Panc1 (cell line): ENCODE data around the gene BNIP3. TPM values are rescaled to one million over a fixed set of nuclear protein-coding genes. Genes with fewer than 3 reads are reported as not detected.
A peak's percentile ranks its signal among the peaks of the same experiment; 100 is the strongest.

Experiments
- ATAC-seq: fragments of 200-7000 bp; cut with Tn5 transposase; 2 replicates; pipeline ENCODE4 v1.9.1; 2020; ENCODE audit warnings: mild to moderate bottlenecking, moderate library complexity
- BruUV-seq: library from RNA; stranded (reverse); fragments of 400-500 nt; replicated peaks from 2 replicates; lab custom pipeline; 2021; lab: Mats Ljungman, UMichigan
- CTCF ChIA-PET: fragments of 300-600 bp; sonication (Branson Sonifier 250); formaldehyde crosslinking; loops from one replicate; lab custom pipeline; 2022; ENCODE audit warnings: antibody characterized with exemption; lab: Charles Lee
- POLR2A ChIA-PET: fragments of 300-600 bp; sonication (Branson Sonifier 250); formaldehyde crosslinking; loops from one replicate; lab custom pipeline; 2022; ENCODE audit warnings: antibody characterized with exemption; lab: Charles Lee
- DNase-seq: peaks from one replicate; pipeline ENCODE4 v3.0.0-alpha.2; 2010; ENCODE audit warnings: low read depth, low spot score
- H3K27ac ChIP-seq: 2 replicates; pipeline ENCODE4 v1.5.1; 2011; ENCODE audit warnings: mild to moderate bottlenecking, low read length, inconsistent platforms
- H3K27me3 ChIP-seq: fragments of 200-500 bp; sonication (Bioruptor generic); 2 replicates; pipeline ENCODE4 v1.6.0; 2014; ENCODE audit warnings: low read length, inconsistent platforms; ENCODE audit not compliant: control insufficient read depth, insufficient read depth
- H3K36me3 ChIP-seq: fragments of 200-500 bp; sonication (Bioruptor generic); 2 replicates; pipeline ENCODE4 v1.5.1; 2014; ENCODE audit warnings: inconsistent platforms, mild to moderate bottlenecking, low read length, moderate library complexity; ENCODE audit not compliant: control insufficient read depth, insufficient read depth
- H3K4me1 ChIP-seq: 2 replicates; pipeline ENCODE4 v1.5.1; 2011; ENCODE audit warnings: inconsistent platforms, mild to moderate bottlenecking, low read length, moderate library complexity; ENCODE audit not compliant: control insufficient read depth, insufficient read depth
- H3K4me3 ChIP-seq, 2 experiments: 2 replicates each; pipeline ENCODE4 v1.5.1; 2011 to 2012; ENCODE audit warnings: low read depth in 2 of 2, low read length in 2 of 2, mild to moderate bottlenecking in 2 of 2, inconsistent platforms in 1 of 2, moderate library complexity in 1 of 2
- H3K9me3 ChIP-seq: fragments of 200-500 bp; sonication (Bioruptor generic); 2 replicates; pipeline ENCODE4 v1.5.1; 2014; ENCODE audit warnings: low read depth, mild to moderate bottlenecking, inconsistent platforms, low read length, moderate library complexity; ENCODE audit not compliant: control insufficient read depth, insufficient read depth
- CTCF ChIP-seq: fragments of 450-650 bp; IDR thresholded peaks from 2 replicates; pipeline ENCODE4 v1.5.1; 2017; ENCODE audit warnings: mild to moderate bottlenecking
- POLR2AphosphoS5 ChIP-seq: IDR thresholded peaks from 2 replicates; pipeline ENCODE4 v1.6.1; 2012; ENCODE audit warnings: mild to moderate bottlenecking, low read depth, low read length, moderate library complexity
- SIN3A ChIP-seq: IDR thresholded peaks from 2 replicates; pipeline ENCODE4 v1.6.1; 2012; ENCODE audit warnings: low read depth, mild to moderate bottlenecking, low read length, moderate library complexity, borderline replicate concordance; ENCODE audit not compliant: insufficient read depth
- TCF7L2 ChIP-seq: IDR thresholded peaks from 2 replicates; pipeline ENCODE4 v1.6.1; 2011; ENCODE audit warnings: mild to moderate bottlenecking, low read depth, low read length, inconsistent platforms
- in situ Hi-C: cut with HindIII; loops from 2 replicates; pipeline ENCODE4 v1.10.0; 2016; ENCODE audit warnings: low sequenced_read_pairs, low pct_unique_long_range_greater_than_20kb
- intact Hi-C: fragments of 100-400 bp; cut with micrococcal nuclease; formaldehyde crosslinking; loops from one replicate; pipeline ENCODE4 v1.10.0; 2022; ENCODE audit not compliant: unreplicated experiment
- total RNA-seq: library from RNA; stranded (reverse); gene quantifications from one replicate; pipeline ENCODE4 v1.2.1, GENCODE V29; 2021; ENCODE audit not compliant: unreplicated experiment
- TF ChIP-seq, protein P1 (sequence below), 2 experiments: IDR thresholded peaks; 2 replicates each; pipeline ENCODE4 v1.6.1; 2011 to 2012; ENCODE audit warnings: low read depth in 2 of 2, control low read depth in 1 of 2, low read length in 1 of 2, mild to moderate bottlenecking in 1 of 2, moderate library complexity in 1 of 2; ENCODE audit not compliant: insufficient read depth in 1 of 2

The BNIP3 gene
- total RNA-seq, 1 experiment from 2014 or later = 67.8 TPM

DNA sequence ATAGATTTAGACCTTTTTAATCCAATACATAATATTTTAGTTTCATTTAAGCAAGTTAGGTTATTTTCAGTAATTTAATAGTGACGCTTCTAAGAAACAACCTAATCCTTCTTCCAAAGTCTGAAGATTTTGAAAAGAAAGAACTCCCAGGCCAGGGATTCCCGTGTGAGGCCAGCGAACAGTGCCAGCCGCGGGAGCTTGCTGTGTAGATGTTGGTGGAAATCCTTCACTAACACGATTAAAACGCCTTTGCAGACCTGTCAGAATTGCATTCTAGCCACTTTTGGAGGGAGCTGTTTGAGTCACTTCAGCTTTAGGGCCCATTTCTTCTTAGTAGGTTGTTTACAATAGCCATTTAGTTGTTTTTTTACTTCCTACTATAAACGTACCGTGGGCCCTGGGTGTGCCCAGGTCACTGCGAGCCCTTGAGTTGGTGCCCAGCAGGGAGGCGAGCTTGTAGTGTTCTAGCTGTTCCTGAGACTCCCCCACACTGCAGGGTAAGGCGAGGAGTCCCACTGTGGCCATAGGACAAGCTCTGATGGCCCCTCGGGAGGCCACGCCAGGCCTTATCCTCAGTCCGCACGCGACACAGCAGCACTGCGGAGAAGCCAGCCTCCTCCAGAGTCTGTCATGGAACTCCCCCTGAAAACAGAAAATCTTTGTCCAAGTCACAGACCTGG, 48.6 kb downstream of the BNIP3 start:
- ATAC-seq = peak; percentile 25; the same call in 1 of the 2 replicates
- no peak for TF ChIP-seq TCF7L2
- TF ChIP-seq SIN3A = no peak
- TF ChIP-seq POLR2AphosphoS5 = no peak
- TF ChIP-seq CTCF = no peak
- TF ChIP-seq, protein P1, sequence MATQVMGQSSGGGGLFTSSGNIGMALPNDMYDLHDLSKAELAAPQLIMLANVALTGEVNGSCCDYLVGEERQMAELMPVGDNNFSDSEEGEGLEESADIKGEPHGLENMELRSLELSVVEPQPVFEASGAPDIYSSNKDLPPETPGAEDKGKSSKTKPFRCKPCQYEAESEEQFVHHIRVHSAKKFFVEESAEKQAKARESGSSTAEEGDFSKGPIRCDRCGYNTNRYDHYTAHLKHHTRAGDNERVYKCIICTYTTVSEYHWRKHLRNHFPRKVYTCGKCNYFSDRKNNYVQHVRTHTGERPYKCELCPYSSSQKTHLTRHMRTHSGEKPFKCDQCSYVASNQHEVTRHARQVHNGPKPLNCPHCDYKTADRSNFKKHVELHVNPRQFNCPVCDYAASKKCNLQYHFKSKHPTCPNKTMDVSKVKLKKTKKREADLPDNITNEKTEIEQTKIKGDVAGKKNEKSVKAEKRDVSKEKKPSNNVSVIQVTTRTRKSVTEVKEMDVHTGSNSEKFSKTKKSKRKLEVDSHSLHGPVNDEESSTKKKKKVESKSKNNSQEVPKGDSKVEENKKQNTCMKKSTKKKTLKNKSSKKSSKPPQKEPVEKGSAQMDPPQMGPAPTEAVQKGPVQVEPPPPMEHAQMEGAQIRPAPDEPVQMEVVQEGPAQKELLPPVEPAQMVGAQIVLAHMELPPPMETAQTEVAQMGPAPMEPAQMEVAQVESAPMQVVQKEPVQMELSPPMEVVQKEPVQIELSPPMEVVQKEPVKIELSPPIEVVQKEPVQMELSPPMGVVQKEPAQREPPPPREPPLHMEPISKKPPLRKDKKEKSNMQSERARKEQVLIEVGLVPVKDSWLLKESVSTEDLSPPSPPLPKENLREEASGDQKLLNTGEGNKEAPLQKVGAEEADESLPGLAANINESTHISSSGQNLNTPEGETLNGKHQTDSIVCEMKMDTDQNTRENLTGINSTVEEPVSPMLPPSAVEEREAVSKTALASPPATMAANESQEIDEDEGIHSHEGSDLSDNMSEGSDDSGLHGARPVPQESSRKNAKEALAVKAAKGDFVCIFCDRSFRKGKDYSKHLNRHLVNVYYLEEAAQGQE (IDR thresholded peaks at IDR 0.05; ENCODE audit: insufficient read depth in 1 of 2, low read depth in 2 of 2, low read length in 1 of 2) = no peak
- Histone ChIP-seq H3K9me3 (no peaks in the 10 kb centered on the region), H3K4me3 (no peak overlapping the region), H3K27me3 (no peaks in the 10 kb centered on the region), H3K36me3 (no peaks in the 10 kb centered on the region), H3K4me1 (peaks cover 9% of the 10 kb centered on the region; the same call in 1 of the 2 replicates), H3K27ac (no peak overlapping the region)
- intact Hi-C loops = no loop called here
- ChIA-PET POLR2A (interaction anchor here (0.7 kb wide), 2 partner anchors 37 to 1915 kb away, joined by 3 to 4 read pairs; no protein-coding TSS in a partner anchor), CTCF (no interaction called here)
- in situ Hi-C loops = no loop called here
- no peak for DNase-seq
- no TSS peak for BruUV-seq

DNA sequence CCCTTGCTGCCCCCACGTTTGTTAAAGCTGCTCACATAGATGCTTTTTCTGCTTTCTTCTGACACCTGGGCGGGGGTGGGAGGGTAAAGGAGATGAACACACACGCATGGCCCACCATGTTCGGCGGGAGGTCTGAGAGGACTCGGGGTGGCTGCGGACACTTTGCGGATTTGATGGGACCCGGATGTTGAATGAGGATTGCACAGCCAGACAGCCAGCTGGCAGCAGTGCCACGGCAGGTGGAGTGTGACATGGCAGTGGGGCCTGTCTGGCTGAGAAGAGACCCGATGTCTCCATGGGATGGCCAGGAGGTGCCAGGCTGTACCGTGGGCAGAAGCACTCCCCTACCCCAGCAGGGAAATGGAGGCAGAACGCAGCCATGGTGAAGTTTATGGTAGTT, 49.7 kb downstream of the BNIP3 start:
- no peaks in the 10 kb centered on the region for H3K9me3 ChIP-seq
- ATAC-seq (no peak), DNase-seq (no peak)
- no TSS peak for BruUV-seq
- H3K4me3 ChIP-seq = no peak overlapping the region
- POLR2A ChIA-PET = interaction anchor here (0.6 kb wide), 1 partner anchor 40 kb away, joined by 5 read pairs; no protein-coding TSS in a partner anchor
- no peaks in the 10 kb centered on the region for H3K27me3 ChIP-seq
- peaks cover 10% of the 10 kb centered on the region; the same call in 1 of the 2 replicates for H3K4me1 ChIP-seq
- in situ Hi-C loops = no loop called here
- TF ChIP-seq TCF7L2 (no peak), SIN3A (no peak), CTCF (no peak), POLR2AphosphoS5 (no peak)
- TF ChIP-seq, protein P1 (IDR thresholded peaks at IDR 0.05; ENCODE audit: insufficient read depth in 1 of 2, low read depth in 2 of 2, low read length in 1 of 2) = no peak
- intact Hi-C loops = no loop called here
- no peak overlapping the region for H3K27ac ChIP-seq
- CTCF ChIA-PET = no interaction called here
- H3K36me3 ChIP-seq = no peaks in the 10 kb centered on the region
